ENCODE results near the gene TAS1R3.

TAS1R3 gene

GRCh38 chr1:1340791-1341548, 9.9 kb downstream of the TAS1R3 start:
- DNase-seq = no peak

- no peak for DNase-seq
These were observed 10.5 kb downstream of the TAS1R3 start for GRCh38 chr1:1341549-1342021.

GRCh38 chr1:1342061-1342562, 11.0 kb downstream of the TAS1R3 start:
- DNase-seq = no peak

GRCh38 chr1:1342584-1343115, 11.6 kb downstream of the TAS1R3 start:
- DNase-seq = no peak

DNA sequence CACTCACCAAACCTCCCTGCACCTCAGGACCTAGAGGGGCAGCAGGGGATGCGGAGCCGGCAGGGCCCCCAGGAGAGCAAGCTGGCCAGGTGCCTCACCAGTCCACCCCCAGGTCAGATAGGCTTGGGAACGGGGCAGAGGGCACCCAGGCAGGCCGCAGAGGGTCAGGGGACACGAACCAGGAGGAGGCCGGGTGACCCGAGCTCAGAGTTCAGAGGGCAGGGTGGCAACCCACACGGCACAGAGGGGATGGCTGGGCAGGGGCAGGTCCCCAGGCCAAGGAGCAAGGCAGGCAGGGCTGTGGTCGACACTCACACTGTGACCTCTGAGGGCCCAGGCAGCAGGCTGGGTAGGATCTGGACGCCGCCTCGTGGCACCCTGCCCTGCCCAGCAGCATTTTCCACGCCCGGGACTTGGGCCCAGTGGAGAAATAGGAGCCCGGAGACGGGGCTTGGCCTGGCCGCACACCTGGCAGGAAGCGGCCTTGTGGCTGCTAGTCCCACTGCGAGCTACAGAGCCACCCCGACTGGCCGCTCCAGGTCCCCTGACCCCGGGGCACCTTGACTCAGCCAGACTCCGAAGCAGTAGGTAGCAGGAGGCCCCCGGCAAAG, 12.8 kb downstream of the TAS1R3 start:
- no peak for DNase-seq

- DNase-seq = no peak
These were observed 13.7 kb downstream of the TAS1R3 start for GRCh38 chr1:1344655-1345361.

- no peak for DNase-seq
These were observed 14.3 kb downstream of the TAS1R3 start for GRCh38 chr1:1345384-1345783.

DNA sequence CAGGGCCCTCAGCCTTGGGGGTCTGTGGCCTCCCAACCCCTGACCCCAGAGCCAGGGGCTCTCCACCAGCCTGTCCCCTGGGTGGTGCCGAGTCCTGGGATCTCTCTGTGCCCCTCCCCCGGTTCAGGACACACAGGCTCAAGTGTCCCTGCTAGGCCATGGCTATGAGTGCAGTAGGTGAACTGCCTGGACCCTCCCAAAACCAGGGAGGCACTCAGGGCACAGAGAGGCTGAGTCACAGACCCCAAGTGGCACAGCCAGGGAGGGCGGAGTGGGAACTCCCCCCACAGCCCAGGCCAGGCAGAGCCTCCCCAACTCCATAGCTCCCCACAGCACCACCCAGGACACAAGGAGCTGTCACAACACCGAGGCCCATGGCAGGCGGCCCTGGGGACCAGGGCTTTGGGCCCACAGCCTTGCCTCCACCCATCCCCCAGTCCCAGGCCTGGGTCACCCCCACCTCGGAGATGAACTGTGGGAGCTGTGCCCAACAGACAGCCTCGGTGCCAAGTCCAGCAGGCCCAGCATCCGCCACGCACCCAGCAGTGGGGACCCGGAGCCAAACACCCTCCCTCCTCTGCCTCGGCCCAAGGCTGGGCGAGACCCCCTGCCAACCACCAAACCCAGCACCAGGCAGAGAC, 14.9 kb downstream of the TAS1R3 start:
- no peak for DNase-seq

DNA sequence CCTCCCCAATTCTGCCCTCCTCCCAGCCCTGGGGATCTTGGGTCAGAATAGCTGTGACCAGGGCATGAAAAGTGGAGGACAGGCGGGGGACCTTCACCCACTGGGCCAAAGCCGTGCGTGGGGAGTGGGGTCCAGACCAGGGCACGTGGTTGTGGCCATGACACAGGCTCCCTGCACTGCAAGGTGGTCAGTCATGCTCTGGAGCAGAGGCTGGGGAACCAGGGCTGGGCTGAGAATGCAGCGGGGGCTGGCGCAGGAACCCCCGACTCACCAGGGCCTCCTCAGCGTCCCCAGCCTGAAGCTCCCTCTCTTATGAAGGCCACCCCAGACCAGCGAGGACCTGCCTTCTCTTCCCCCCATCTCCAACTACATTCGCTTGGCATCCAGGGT, 15.4 kb downstream of the TAS1R3 start:
- no peak for DNase-seq

DNA sequence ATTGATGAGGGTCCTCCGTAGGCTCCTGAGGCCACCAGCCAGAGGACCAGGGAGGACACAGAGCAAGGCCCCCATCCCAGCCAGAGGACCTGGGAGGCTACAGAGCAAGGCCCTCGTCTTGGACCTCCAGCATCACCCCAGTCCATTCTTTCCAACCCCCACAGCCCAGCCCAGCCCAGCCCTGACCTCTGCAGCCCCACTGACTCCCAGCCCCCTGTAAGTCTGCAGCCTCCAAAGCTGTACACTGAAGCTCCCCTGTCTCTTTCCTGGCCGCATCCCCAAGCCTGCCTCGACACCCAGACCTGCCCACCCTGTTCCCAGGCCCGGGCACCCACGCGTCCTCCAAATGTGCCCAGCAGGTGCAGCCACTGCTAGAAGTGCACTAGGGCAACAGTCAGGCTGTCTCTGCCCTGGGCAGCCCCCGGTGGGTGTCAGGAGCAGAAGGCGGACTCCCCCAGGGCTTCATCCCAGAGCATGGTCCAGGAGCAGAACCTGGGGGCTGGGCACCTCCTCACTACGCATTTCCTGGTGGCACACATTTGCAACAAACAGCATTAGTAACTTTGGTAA, 16.0 kb downstream of the TAS1R3 start:
- DNase-seq = no peak

DNA sequence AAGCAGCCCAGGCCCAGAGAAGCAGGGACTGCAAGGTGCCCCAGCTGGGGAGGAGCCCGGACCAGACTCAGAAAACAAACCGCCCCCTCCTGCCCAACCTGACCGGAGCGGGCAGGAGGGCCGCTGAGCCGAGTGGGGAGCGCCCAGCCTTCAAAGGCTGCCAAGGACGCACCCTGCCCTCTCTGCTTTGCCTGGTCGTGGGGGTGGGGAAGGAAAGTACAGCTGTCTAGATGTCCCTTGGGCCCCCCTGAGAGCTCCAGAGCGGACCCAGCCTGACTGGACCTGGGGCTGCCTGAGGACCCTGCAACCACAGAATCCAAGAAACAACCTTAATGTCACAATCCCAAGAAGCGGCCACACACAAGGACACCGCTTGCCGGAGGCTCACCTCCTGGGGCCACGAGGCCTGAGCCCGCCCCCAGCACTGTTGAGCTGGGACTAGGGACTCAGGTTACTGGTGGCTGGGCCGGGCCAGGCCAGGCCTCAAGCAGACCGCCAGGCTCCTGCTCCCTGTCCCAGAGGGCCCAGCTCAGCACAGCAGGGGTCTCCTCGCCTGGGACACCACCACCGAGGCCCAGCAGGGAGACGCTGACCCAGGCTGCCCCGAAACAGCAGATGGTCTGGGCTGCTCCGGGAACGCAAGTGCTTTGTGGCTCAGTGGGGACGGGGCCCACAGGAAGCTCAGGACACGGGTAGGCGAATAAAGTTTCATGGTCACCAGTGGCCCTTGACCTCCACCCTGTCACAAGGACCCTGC, 16.8 kb downstream of the TAS1R3 start:
- no peak for DNase-seq

DNA sequence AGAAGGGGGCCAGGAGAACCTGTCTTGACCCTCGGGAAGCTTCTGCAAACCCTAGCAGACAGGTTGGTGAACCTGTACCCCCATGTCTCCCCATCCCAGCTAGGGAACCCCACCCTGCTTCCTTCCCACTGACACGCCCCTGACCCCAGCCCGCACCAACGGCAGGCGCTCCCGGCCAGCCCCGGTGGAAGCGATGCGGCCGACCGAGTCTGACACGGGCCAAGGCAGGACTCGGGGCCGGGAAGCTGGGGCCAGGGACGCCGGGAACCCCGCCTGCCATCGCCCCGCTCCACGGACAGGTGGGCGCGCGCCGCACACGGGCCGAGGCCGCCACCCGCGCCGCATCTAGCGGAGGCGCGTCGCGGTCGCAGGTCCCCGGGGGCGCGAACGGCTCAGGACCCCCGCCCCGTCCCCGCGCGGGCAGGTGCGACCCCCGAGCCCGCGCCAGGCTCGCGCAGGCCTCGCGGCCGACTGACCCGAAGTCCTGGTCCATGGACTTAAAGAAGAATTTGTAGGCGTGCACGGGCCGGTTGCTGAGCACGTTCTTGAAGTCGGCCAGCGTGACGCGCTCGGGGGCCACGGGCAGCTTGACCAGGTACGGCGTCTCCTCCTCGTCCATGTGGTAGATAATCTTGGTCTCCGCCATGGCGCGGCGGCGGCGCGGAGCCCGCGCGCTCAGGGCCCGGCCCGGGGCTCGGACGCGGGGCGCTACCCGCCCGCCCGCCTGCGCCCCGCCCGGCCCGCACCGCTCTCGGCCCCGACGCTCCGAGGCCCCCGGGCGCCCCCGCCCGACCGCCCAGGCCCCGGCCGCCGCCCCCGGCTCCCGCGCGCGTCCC, 17.6 kb downstream of the TAS1R3 start:
- DNase-seq = no peak

DNA sequence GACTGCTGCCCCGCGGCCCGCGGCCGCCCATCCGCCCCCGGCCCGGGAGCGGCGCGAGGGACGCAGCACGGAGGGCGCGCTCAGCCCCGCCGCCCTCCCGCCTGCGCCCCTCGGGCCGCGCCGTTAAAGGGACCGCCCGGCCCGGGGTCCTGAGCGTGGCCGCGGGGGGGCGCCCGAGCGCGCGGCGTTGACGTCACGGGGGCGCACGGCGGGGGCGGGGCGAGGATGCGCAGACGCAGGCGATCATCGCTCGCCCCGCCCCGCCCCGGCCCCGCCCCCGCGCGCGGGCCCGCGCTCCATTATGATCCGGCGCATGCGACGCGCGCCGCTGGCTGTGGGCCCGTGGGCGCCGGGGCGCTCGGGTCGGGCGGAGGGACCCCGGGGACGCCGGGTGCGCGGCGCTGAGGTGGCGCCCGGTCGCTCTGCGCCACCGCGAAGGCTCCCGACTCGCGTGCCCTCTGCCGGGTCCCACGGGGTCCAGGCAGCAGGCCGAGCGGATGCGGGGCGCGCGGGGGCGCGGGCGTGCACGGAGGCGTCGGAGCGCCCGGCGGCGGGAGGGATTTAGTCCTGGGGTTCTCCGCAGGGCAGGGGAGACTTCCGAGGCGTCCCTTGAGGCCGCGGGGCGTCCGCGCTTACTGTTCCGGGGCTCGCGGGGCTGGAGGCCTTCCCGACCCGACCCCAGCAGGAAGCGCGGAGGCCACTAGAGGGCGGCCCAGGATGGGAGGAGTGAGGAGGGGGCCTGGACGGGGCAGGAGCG, 18.4 kb downstream of the TAS1R3 start, which contains the start of gene DVL1:
Gene DVL1 (minus strand): TSS at position 163 of the 757 bp plus-strand sequence. CDS start 353 bp downstream, outside the sequence.
- DNase-seq = peak; percentile 90

DNA sequence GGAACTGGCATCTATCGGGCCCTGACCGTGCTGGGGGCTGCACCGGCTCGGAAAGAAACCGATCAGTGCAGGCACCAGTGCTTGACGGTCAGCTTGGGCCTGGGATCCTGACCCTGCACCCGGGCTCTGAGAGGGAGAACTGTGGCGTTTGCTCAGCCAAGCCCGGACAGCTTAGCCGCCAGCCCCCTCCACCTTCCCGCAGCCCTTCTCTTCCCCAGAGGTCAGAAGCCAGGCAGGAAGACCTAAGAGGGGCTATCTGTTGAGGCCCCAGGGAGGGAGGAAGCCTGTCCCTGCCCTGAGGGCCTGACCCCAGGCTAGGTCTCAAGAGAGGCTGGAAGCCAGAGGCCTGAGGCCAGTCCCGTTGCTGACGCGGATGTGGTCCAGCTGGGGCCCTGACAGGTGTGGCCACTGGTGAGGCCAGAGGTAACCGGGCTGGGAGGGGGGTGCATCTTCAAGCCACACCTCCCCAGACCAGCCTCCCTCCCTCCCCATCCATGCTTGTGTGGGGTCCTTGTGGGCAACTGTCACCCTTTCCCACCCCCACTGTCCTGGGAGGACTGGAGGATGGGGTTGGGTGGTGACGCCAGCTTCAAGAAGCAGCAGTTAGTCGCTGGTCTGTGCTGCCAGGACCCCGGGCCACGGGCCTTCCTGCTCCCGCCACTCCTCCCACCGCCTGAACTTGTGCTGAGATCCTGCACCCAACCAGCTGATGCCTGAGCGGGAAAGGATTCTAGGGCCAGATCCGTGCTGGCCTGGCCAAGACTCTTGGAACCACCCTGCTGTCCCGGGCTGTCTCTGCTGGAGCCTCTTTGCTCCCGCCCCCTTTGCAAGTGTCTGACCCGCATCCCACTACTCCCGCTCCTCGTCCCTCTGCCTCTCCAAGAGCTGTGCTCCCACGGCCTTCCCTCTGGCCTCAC, 20.7 kb downstream of the TAS1R3 start:
- DNase-seq = no peak

DNA sequence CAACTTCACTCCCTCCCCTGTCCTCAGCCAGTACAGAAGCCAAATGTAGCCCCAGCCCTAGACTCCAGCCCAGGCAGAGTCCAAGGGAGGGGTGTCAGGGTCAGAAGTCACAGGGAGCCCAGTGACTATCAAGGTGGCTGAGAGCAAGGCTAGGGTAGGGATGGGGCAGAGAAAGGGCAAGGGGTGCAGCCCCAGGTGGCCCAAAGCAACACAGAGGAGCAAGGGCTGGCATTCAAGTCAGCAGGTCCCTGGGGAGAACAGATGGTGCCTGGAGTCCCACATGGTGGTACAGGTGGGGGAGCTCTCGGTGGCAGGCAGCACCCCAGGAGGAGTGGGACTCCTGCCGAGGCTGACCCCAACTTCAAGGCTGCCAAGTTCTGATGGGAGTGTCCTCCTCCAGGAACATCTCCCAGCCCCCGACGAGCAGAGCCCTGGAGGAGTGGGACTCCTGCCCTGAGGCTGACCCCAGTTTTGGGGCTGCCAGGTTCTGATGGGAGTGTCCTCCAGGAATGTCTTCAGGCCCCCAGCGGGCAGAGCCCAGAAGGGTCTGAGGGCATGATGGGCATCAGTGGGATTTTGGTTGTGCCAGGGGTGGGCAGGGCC, 21.8 kb downstream of the TAS1R3 start:
- DNase-seq = no peak

GRCh38 chr1:1353389-1354151, 22.5 kb downstream of the TAS1R3 start:
- no peak for DNase-seq
